ENCODE results near the gene LY6G5C. TPM values are rescaled to one million over a fixed set of nuclear protein-coding genes. Genes with fewer than 3 reads are reported as not detected.

Gene LY6G5C
- total and polyA plus RNA-seq, 7 donors = 0.75 to 3.2 (median 2.1) TPM

GRCh38 chr6:31705931-31706330 lies 25.1 kb upstream of the LY6G5C start:
- WGBS, 3 donors = 82 to 90% (median 87%) methylated on average over 6 of the region's 6 CpGs
- TF ChIP-seq, protein P1, sequence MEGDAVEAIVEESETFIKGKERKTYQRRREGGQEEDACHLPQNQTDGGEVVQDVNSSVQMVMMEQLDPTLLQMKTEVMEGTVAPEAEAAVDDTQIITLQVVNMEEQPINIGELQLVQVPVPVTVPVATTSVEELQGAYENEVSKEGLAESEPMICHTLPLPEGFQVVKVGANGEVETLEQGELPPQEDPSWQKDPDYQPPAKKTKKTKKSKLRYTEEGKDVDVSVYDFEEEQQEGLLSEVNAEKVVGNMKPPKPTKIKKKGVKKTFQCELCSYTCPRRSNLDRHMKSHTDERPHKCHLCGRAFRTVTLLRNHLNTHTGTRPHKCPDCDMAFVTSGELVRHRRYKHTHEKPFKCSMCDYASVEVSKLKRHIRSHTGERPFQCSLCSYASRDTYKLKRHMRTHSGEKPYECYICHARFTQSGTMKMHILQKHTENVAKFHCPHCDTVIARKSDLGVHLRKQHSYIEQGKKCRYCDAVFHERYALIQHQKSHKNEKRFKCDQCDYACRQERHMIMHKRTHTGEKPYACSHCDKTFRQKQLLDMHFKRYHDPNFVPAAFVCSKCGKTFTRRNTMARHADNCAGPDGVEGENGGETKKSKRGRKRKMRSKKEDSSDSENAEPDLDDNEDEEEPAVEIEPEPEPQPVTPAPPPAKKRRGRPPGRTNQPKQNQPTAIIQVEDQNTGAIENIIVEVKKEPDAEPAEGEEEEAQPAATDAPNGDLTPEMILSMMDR (IDR thresholded peaks at IDR 0.05) = no peak
- H3K27me3 ChIP-seq (ENCODE audit: insufficient read depth in 3 of 3, low read length in 2 of 3) = no peaks in the 10 kb centered on the region
- intact Hi-C loops (cut with DNase I) = no loop called here
- no peak overlapping the region for H3K27ac ChIP-seq
- peaks cover 18% of the 10 kb centered on the region for H3K4me1 ChIP-seq
- DNase-seq = no peak
- peaks cover 0 to 6% of the 10 kb centered on the region in 2 donors for H3K36me3 ChIP-seq (ENCODE audit: insufficient read depth in 1 of 2, low read depth in 1 of 2)
- no peak overlapping the region for H3K4me3 ChIP-seq
- no peaks in the 10 kb centered on the region for H3K9me3 ChIP-seq
- ATAC-seq = no peak

DNA sequence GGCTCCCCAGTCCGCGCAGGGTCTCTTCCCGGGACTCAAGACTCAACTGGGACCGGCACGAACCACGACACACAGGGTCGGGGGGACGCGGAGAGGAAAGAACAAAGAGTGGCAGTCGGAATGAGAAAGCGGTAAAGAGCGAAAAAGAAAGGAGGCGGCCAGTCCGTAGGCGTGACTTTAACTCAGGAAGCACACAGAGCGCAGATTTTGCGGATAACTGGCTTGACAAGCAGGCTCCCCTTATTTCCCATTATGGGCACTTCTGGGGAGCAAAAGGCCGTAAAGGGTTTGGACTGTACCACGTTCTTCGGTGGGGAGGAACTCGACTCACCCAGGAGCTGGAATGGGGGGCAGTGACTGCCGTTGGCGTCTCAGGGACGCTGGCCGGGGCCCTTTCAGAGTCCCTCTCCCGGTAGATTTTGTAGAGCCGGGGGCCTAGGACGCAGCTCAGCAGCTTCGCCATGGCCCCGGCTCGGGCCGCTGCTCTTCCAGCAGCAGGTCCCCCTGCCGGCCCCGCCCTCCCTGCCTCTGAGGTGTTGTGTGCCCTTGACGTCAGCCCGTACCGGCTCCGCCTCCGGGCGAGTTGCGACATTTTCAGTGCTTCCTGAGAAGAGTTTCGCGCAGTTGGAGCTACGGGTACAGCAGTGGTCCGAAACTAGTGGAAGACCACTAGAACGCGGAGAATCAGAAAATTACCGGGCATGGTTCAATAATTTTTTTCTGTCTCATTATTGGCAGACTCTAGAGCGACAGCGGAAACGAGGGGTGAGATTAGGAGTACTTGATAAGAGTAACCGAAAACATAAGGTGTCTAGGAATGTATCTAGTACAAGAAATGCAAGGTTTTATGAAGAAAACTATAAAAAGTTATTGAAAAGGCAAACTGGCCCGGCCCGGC lies 22.2 kb upstream of the LY6G5C start, which contains the start of gene ABHD16A:
TSS of gene ABHD16A (minus strand) at position 506 of the 898 bp plus-strand sequence. CDS start at position 463, 43 bp downstream.
- intact Hi-C loops (cut with DNase I) = no loop called here
- TF ChIP-seq, protein P1 (IDR thresholded peaks at IDR 0.05) = peak; percentile 9
- Histone ChIP-seq H3K27ac (peak within 1 kb of the TSS; percentile 98), H3K4me3 (peak within 1 kb of the TSS; percentile 78), H3K9me3 (no peaks in the 10 kb centered on the region), H3K27me3 (ENCODE audit: insufficient read depth in 3 of 3, low read length in 2 of 3) (no peaks in the 10 kb centered on the region), H3K36me3 (ENCODE audit: insufficient read depth in 1 of 2, low read depth in 1 of 2) (peaks cover 0 to 34% of the 10 kb centered on the region in 2 donors), H3K4me1 (peaks cover 28% of the 10 kb centered on the region)
- WGBS, 3 donors = 1% methylated on average over 54 of the region's 54 CpGs
- peak; percentile 96 to 97 (median 96) for ATAC-seq
- DNase-seq = peak; percentile 99

DNA sequence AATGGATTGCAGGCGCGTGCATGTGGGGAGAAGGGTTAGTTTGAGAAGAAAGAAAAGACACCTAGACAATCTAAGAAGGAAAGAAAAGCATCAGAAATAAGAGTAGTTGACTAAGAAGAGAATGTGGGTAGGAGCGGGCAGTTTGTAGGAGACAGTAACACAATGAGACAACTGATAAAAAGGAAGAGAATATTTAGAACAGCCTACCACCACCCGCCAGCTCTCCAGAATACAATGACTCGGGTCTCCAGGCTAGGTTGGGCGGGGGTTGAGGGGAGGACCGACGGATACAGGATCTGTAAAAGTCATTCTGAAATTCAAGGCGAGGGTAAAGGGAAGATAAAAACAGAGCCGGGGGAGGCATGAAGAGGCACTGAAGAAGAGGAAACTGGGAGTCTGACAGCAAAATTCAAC lies 21.5 kb upstream of the LY6G5C start:
- H3K4me3 ChIP-seq = peak overlapping the region; percentile 78
- peak overlapping the region; percentile 98 for H3K27ac ChIP-seq
- TF ChIP-seq, protein P1 (IDR thresholded peaks at IDR 0.05) = no peak
- peaks cover 32% of the 10 kb centered on the region for H3K4me1 ChIP-seq
- no peaks in the 10 kb centered on the region for H3K27me3 ChIP-seq (ENCODE audit: insufficient read depth in 3 of 3, low read length in 2 of 3)
- 0 to 1% (median 0%) methylated on average over 10 of the region's 10 CpGs for WGBS, 3 donors
- DNase-seq (no peak), ATAC-seq (peak in 3 of 4 donors; percentile 0 to 12 (median 0))
- H3K36me3 ChIP-seq (ENCODE audit: insufficient read depth in 1 of 2, low read depth in 1 of 2) = peaks cover 0 to 40% of the 10 kb centered on the region in 2 donors
- intact Hi-C loops (cut with DNase I) = no loop called here
- no peaks in the 10 kb centered on the region for H3K9me3 ChIP-seq

GRCh38 chr6:31701666-31702404 lies 21.0 kb upstream of the LY6G5C start:
- Histone ChIP-seq H3K4me1 (peaks cover 32% of the 10 kb centered on the region), H3K36me3 (ENCODE audit: insufficient read depth in 1 of 2, low read depth in 1 of 2) (peaks cover 0 to 46% of the 10 kb centered on the region in 2 donors), H3K4me3 (peak overlapping the region; percentile 78), H3K9me3 (no peaks in the 10 kb centered on the region), H3K27ac (peak overlapping the region; percentile 98), H3K27me3 (ENCODE audit: insufficient read depth in 3 of 3, low read length in 2 of 3) (no peaks in the 10 kb centered on the region)
- WGBS, 3 donors = 5 to 6% (median 6%) methylated on average over 7 of the region's 7 CpGs
- ATAC-seq (peak; percentile 48 to 76 (median 69)), DNase-seq (peak; percentile 64 to 91)
- TF ChIP-seq, protein P1 (IDR thresholded peaks at IDR 0.05) = no peak
- intact Hi-C loops (cut with DNase I) = no loop called here

Measured in psoas muscle (tissue), 8 donors.